Measurements from ENCODE around the gene APOL6.

APOL6 gene

DNA sequence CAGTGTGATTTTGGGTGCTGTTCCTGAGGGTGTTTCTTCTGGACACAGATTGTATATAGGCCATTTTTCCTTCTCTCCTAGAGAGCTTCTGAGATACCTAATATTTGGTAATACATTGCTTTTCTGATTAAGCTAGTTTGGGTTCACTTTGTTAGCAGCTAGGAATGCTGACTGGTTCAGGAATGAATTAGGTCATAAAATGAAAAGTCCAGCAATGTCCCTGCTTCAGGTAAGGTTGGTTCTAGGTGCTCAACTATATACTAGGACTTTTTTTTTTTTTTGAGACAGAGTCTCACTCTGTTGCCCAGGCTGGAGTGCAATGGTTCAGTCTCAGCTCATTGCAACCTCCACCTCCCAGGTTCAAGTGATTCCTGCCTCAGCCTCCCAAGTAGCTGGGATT, 36.5 kb downstream of the APOL6 start:
- no peak for DNase-seq (ENCODE audit: low read depth)
- TF ChIP-seq CTCF (IDR thresholded peaks at IDR 0.05; ENCODE audit: control insufficient read depth, extremely low read depth, insufficient read depth) = no peak
- no peak overlapping the region for H3K4me3 ChIP-seq (ENCODE audit: low read depth, low read length)

DNA sequence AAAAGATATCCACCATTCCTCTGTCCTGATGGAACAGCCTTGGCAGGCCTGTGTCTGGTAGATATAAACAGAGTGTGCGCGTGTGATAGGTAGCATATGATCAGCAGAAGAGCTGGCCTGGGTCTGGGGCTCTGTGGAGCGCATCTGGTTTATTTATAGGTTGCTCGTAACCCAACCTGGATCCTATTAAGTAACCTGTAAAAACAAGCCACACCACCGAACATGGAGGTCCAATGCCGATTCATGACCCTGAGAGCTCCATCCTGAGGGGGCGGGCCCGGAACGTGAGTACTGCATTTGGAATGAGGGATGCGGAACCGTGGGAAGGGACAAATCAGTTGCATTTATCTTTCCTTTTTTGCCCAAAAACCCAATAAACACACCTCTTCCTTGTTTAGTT, 37.5 kb downstream of the APOL6 start:
- DNase-seq (ENCODE audit: low read depth) = no peak
- TF ChIP-seq CTCF (IDR thresholded peaks at IDR 0.05; ENCODE audit: control insufficient read depth, extremely low read depth, insufficient read depth) = no peak
- H3K4me3 ChIP-seq (ENCODE audit: low read depth, low read length) = no peak overlapping the region

- DNase-seq (ENCODE audit: low read depth) = no peak
- no peak overlapping the region for H3K4me3 ChIP-seq (ENCODE audit: low read depth, low read length)
- no peak for TF ChIP-seq CTCF (IDR thresholded peaks at IDR 0.05; ENCODE audit: control insufficient read depth, extremely low read depth, insufficient read depth)
Measured at GRCh38 chr22:35686298-35686697, 38.1 kb downstream of the APOL6 start.

DNA sequence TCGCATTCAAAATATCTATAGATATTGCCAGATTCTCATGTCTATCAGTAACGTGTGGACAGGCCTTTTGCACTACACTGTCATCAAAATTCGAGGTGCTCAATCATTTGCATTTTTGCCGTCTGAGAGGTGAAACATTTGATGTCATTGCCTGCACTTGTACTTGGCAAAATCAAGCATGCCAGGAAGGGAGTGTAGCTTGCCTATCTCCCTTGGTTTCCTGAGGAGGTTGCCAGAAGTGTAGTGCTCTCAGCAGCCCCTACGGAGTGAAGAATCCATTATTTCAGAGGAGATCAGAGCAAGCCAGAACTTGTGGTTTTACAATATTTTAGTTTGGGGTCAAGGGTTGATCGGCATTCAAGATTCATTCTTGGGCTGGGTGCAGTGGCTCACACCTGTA, 39.2 kb downstream of the APOL6 start:
- no peak for DNase-seq (ENCODE audit: low read depth)
- no peak for TF ChIP-seq CTCF (IDR thresholded peaks at IDR 0.05; ENCODE audit: control insufficient read depth, extremely low read depth, insufficient read depth)
- H3K4me3 ChIP-seq (ENCODE audit: low read depth, low read length) = no peak overlapping the region

DNA sequence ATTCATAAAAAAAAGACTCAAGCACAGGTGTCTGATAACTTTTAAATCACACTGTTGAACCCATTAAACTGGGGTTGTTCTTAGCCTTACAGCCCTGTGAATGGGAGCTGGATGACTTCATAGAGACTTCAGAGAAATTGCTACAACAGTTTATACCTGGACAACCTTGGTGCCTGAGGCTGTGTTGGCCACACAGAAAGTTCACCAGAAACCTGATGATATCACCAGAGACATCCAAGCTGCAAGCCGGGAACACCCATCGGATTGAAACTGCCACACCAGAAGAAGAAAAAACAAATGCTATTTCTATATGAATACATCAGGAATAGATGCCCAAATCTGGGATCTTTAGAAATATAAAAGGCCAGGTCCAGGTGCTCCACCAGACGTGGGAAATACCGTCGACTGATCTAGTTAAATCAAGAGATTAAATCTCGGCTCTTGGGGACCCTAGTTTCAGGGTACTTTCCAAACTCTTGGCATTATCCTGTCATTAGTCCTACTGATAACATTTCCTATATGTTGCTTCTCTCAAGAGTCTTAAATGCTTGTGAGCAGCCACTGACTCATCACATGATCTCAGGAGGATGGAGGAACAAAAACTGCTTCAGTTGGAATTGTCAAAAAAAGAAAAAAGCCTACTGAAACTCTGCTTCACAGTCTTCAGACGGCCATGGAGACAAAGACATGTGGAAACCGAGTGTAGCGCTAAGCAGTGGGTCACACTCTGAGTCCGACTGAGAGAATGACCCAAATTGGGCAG, 40.8 kb downstream of the APOL6 start:
- H3K4me3 ChIP-seq (ENCODE audit: low read depth, low read length) = no peak overlapping the region
- no peak for DNase-seq (ENCODE audit: low read depth)
- TF ChIP-seq CTCF (IDR thresholded peaks at IDR 0.05; ENCODE audit: control insufficient read depth, extremely low read depth, insufficient read depth) = no peak

DNA sequence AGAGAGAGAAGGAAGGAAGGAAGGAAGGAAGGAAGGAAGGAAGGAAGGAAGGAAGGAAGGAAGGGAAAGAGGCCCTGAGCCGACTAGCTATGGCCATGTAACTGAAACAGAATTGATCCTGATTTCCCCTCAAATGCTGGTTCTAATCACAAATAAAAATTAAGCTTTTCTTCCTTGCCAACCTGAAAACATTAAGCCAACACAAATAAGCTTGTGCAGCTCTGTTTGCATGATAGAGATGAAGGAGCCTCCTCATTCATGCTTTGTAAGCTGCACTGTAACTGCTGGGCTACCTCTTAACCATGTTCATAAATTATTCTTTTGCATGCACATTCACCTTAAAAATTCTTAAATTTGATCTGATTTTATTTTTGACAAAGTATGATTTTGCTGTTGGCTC, 41.8 kb downstream of the APOL6 start:
- no peak for TF ChIP-seq CTCF (IDR thresholded peaks at IDR 0.05; ENCODE audit: control insufficient read depth, extremely low read depth, insufficient read depth)
- H3K4me3 ChIP-seq (ENCODE audit: low read depth, low read length) = no peak overlapping the region
- no peak for DNase-seq (ENCODE audit: low read depth)

DNA sequence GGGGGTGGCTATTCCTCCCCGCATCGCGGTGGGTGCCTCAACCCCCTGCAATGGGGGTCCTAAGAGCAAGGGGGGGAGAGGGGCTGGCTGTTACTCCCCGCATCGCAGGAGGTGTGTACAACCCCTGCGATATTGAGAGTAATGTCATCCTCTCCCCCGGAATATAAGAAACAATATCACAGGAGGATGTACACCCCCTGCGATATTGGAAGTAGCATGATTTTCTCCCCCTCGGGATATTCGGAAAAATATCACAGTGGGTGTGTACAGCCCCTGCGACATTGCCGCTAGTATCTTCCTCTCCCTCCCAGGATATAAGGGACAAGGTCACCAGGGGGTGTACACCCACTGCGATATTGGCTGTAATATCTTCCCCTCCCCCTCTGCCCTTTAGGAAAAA, 47.0 kb downstream of the APOL6 start:
- no peak overlapping the region for H3K4me3 ChIP-seq (ENCODE audit: low read depth, low read length)
- no peak for TF ChIP-seq CTCF (IDR thresholded peaks at IDR 0.05; ENCODE audit: control insufficient read depth, extremely low read depth, insufficient read depth)
- no peak for DNase-seq (ENCODE audit: low read depth)

Measured in LNCaP clone FGC (cell line).